GM12878 (cell line): ENCODE results near the gene VASP.

Experiments
- KLF5 ChIP-seq: fragments of 450-650 bp; IDR thresholded peaks from 2 replicates; pipeline ENCODE4 v1.6.1; 2014; ENCODE audit warnings: mild to moderate bottlenecking; ENCODE audit not compliant: partially characterized antibody
- POLR2A ChIP-seq: IDR thresholded peaks from 2 replicates; pipeline ENCODE4 v1.6.1; 2011; ENCODE audit warnings: low read depth, mild to moderate bottlenecking, low read length
- POLR2AphosphoS5 ChIP-seq: IDR thresholded peaks from 2 replicates; pipeline ENCODE4 v1.6.1; 2011; ENCODE audit warnings: mild to moderate bottlenecking, low read length, inconsistent platforms
- SIX5 ChIP-seq: IDR thresholded peaks from 2 replicates; pipeline ENCODE4 v1.6.1; 2011; ENCODE audit warnings: mild to moderate bottlenecking, low read depth, low read length, moderate library complexity; ENCODE audit not compliant: severe bottlenecking
- SMC3 ChIP-seq: IDR thresholded peaks from 2 replicates; pipeline ENCODE4 v1.6.1; 2011; ENCODE audit warnings: low read length, improper control_type of control experiment, borderline replicate concordance
- YY1 ChIP-seq: IDR thresholded peaks from 2 replicates; pipeline ENCODE4 v1.6.1; 2011; ENCODE audit warnings: low read depth, mild to moderate bottlenecking, low read length
- TF ChIP-seq, protein P1 (sequence below): IDR thresholded peaks from 2 replicates; pipeline ENCODE4 v1.6.1; 2012; ENCODE audit warnings: low read depth, low read length, improper control_type of control experiment
- TF ChIP-seq, protein P2 (sequence below): fragments of 450-650 bp; IDR thresholded peaks from 2 replicates; pipeline ENCODE4 v1.6.1; 2016; ENCODE audit warnings: mild to moderate bottlenecking, moderate library complexity, borderline replicate concordance
- TF ChIP-seq, protein P3 (sequence below): IDR thresholded peaks from 2 replicates; pipeline ENCODE4 v1.6.1; 2011; ENCODE audit warnings: borderline replicate concordance, low read depth, mild to moderate bottlenecking, moderate library complexity, low read length; ENCODE audit not compliant: insufficient read depth, poor library complexity, severe bottlenecking
- TF ChIP-seq, protein P4 (sequence below), 3 experiments: IDR thresholded peaks in 2 of 3; conservative IDR thresholded peaks in 1 of 3; 2 replicates each; pipeline ENCODE4 v1.5.1; 2011; ENCODE audit warnings: low read depth in 3 of 3, low read length in 3 of 3, mild to moderate bottlenecking in 3 of 3, control low read depth in 2 of 3, moderate library complexity in 2 of 3, inconsistent platforms in 1 of 3, mixed read lengths in 1 of 3; ENCODE audit not compliant: control insufficient read depth in 2 of 3, insufficient read depth in 1 of 3; ENCODE audit errors: extremely low read depth in 1 of 3

DNA sequence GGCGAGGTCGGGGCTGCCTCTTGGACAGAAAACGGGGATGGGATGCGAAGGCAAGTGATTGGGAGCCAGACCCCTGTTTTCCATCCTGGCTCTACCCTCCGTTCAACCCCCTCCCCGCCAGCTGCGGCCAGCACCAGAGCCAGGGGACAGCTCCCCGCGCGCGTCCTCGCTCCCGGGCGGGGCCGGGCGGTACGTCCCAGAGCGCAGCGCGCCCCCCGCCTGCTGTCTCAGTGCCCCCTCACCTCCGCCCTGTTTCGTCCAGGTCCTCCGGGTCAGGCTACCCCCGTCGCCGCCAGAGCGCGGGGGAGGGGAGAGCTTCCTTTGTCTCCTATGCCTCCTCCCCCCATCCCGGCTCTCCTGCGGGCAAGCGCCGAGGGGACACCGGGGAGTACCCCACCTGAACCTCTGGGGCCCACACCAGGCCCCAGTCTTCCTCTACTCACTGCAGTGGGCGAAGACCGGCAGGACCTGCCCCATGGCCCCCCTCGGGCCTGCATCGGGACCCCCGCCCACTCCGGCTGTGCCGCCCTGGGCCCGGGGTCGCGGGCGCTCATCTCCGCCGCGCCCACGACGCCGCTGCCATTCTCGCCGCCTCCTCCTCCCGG is 10.8 kb upstream of the VASP start:
- TF ChIP-seq KLF5 = no peak
- no peak; the same call in 1 of the 2 replicates for TF ChIP-seq POLR2A
- TF ChIP-seq SMC3 = no peak
- no peak for TF ChIP-seq YY1
- TF ChIP-seq, protein P1, sequence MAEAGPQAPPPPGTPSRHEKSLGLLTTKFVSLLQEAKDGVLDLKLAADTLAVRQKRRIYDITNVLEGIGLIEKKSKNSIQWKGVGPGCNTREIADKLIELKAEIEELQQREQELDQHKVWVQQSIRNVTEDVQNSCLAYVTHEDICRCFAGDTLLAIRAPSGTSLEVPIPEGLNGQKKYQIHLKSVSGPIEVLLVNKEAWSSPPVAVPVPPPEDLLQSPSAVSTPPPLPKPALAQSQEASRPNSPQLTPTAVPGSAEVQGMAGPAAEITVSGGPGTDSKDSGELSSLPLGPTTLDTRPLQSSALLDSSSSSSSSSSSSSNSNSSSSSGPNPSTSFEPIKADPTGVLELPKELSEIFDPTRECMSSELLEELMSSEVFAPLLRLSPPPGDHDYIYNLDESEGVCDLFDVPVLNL = no peak
- TF ChIP-seq, protein P2, sequence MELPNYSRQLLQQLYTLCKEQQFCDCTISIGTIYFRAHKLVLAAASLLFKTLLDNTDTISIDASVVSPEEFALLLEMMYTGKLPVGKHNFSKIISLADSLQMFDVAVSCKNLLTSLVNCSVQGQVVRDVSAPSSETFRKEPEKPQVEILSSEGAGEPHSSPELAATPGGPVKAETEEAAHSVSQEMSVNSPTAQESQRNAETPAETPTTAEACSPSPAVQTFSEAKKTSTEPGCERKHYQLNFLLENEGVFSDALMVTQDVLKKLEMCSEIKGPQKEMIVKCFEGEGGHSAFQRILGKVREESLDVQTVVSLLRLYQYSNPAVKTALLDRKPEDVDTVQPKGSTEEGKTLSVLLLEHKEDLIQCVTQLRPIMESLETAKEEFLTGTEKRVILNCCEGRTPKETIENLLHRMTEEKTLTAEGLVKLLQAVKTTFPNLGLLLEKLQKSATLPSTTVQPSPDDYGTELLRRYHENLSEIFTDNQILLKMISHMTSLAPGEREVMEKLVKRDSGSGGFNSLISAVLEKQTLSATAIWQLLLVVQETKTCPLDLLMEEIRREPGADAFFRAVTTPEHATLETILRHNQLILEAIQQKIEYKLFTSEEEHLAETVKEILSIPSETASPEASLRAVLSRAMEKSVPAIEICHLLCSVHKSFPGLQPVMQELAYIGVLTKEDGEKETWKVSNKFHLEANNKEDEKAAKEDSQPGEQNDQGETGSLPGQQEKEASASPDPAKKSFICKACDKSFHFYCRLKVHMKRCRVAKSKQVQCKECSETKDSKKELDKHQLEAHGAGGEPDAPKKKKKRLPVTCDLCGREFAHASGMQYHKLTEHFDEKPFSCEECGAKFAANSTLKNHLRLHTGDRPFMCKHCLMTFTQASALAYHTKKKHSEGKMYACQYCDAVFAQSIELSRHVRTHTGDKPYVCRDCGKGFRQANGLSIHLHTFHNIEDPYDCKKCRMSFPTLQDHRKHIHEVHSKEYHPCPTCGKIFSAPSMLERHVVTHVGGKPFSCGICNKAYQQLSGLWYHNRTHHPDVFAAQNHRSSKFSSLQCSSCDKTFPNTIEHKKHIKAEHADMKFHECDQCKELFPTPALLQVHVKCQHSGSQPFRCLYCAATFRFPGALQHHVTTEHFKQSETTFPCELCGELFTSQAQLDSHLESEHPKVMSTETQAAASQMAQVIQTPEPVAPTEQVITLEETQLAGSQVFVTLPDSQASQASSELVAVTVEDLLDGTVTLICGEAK = no peak
- no peak for TF ChIP-seq SIX5
- TF ChIP-seq, protein P3, sequence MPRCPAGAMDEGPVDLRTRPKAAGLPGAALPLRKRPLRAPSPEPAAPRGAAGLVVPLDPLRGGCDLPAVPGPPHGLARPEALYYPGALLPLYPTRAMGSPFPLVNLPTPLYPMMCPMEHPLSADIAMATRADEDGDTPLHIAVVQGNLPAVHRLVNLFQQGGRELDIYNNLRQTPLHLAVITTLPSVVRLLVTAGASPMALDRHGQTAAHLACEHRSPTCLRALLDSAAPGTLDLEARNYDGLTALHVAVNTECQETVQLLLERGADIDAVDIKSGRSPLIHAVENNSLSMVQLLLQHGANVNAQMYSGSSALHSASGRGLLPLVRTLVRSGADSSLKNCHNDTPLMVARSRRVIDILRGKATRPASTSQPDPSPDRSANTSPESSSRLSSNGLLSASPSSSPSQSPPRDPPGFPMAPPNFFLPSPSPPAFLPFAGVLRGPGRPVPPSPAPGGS = no peak
- TF ChIP-seq, protein P4, sequence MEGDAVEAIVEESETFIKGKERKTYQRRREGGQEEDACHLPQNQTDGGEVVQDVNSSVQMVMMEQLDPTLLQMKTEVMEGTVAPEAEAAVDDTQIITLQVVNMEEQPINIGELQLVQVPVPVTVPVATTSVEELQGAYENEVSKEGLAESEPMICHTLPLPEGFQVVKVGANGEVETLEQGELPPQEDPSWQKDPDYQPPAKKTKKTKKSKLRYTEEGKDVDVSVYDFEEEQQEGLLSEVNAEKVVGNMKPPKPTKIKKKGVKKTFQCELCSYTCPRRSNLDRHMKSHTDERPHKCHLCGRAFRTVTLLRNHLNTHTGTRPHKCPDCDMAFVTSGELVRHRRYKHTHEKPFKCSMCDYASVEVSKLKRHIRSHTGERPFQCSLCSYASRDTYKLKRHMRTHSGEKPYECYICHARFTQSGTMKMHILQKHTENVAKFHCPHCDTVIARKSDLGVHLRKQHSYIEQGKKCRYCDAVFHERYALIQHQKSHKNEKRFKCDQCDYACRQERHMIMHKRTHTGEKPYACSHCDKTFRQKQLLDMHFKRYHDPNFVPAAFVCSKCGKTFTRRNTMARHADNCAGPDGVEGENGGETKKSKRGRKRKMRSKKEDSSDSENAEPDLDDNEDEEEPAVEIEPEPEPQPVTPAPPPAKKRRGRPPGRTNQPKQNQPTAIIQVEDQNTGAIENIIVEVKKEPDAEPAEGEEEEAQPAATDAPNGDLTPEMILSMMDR (IDR thresholded peaks at IDR 0.05 in 2 of 3, conservative IDR thresholded peaks at IDR 0.05 in 1 of 3; ENCODE audit: control insufficient read depth in 2 of 3, extremely low read depth in 1 of 3, insufficient read depth in 1 of 3, low read depth in 3 of 3, low read length in 3 of 3) = no peak
- no peak for TF ChIP-seq POLR2AphosphoS5
